Measurements from ENCODE around the gene TGOLN2.
"Not testable (repeated sequence)": the region's sequence is repeated elsewhere in the genome, so short reads cannot be mapped to it uniquely, and the experiment has no call there.

TGOLN2 gene

DNA sequence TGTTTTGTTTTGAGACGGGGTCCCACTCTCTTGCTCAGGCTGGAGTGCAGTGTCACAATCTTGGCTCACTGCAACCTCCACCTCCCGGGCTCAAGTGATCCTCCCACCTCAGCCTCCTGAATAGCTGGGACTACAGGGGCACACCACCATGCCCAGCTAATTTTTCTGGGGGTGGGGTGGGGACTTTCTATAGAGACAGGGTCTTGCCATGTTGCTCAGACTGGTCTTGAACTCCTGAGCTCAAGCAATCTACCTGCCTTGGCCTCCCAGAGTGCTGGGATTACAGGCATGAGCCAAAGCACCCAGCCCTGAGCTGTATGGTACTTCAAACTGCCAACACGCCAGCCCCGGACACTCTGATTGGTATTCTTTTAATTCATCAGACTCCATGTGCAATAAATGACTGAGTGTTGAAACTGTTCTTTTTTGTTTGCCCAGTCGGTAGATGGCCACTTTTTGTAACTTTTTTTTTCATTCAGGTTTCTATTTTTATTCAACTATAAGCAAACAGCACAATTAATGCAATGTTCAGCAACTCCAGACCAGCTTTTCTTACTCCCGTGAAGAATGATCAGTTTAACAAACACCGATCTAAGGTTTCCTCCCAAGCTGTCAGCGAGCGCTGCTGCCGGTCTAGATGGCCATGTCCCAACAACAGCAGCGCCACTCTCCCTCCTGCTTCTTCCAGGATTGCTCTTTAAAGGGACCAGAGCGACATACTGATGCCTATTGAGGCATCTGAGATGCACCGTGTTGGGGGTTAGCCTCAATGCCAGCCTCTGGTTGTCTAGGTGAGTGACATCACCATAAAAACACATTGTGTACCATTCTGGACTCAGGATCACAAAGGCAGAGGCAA lies 12.5 kb upstream of the TGOLN2 start:
- DNase-seq (ENCODE audit: low spot score): no peak

DNA sequence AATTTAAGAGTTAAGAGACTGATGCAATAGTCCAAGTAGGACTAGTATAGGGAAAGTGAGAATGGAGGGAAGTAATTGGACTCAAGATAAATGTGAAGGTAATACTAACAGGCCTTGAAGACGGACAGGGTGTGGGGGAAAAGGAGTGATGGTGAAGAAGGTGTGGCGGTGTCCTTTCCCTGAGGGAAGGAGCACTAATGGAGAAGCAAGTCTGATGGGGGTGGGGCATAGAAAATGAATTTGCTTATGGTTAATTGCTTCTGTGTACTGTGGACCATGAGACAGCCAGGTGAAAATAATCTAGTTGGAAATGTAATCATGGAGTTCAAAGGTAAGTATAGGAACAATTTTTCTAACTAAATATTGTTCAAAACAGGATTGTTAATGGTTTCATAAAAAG lies 7.1 kb upstream of the TGOLN2 start:
- no peak for DNase-seq (ENCODE audit: low spot score)

DNA sequence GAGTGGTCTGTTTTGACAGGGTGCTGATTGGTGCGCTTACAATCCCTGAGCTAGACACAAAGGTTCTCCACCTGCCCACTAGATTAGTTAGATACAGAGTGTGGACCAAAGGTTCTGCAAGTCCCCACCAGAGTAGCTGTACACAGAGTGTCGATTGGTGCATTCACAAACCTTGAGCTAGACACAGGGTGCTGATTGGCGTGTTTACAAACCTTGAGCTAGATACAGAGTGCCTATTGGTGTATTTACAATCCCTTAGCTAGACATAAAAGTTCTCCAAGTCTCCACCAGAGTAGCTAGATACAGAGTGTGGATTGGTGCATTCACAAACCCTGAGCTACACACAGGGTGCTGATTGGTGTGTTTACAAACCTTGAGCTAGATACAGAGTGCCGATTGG lies 6.1 kb upstream of the TGOLN2 start:
- DNase-seq (ENCODE audit: low spot score): not testable (repeated sequence)

- DNase-seq (ENCODE audit: low spot score): no peak
These were observed 3.2 kb upstream of the TGOLN2 start for GRCh38 chr2:85330839-85331636.

GRCh38 chr2:85329701-85330100 lies 1.9 kb upstream of the TGOLN2 start:
- not testable (repeated sequence) for DNase-seq (ENCODE audit: low spot score)

DNA sequence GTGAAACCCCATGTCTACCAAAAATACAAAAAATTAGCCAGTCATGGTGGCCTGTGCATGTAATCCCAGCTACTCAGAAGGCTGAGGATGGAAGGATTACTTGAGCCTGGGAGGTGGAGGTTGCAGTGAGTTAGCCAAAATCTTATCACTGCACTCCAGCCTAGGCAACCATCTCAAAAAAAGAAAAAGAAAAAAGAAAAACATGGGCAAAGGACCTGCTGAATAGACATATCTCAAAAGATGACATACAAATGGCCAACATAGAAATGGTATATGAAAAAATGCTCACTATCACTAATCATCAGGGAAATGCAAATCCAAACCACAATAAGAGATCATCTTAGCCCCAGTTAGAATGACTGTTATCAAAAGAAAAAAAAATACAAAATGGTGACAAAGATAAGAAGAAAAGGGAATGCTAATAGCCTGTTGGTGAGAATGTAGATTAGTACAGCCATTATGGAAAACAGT lies 1.4 kb upstream of the TGOLN2 start:
- DNase-seq (ENCODE audit: low spot score): no peak

GRCh38 chr2:85327160-85327821 lies 498 bp downstream of the TGOLN2 start:
- DNase-seq (ENCODE audit: low spot score): peak; percentile 33

- DNase-seq (ENCODE audit: low spot score): no peak
These were observed 1.2 kb downstream of the TGOLN2 start for GRCh38 chr2:85326406-85327159.

GRCh38 chr2:85325466-85325811 lies 2.4 kb downstream of the TGOLN2 start:
- no peak for DNase-seq (ENCODE audit: low spot score)

DNA sequence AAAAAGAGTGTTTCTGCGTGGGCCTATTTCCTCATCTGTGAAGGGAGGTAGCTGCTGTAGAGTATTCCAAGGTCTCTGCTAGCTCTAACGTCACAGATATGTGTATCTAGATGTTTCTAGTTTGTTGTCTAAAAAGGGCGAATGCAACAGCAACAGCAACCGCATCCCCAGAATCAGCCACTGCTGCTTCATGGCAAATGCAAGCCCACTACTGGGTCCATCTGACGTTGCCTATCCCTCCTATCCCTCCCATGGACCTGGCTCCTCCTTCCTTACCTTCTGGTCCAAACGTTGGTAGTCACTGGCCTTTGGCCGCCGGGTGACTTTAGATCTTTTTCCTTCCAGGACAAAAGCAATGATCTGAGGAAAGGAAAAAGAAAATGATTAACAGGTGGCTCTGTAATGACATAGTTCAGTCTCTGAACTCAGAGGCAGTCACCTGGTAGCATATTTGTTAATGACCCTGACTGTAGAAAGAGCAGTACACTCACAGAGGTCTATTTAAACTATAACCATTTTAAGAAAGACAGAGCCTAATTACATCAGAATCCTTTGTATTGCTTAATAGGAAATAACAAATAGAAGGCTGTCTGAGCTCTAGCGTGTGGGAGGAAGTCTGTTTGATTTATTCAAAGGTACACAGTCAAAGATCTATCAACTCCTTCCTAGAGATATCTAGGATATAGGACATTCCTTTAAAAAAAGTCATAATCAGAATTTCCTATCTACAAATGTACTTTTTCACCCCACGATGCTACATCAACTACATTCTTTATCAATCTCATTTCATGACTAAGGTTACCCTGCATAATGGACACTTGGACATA lies 2.9 kb downstream of the TGOLN2 start:
- DNase-seq (ENCODE audit: low spot score): no peak

- not testable (repeated sequence) for DNase-seq (ENCODE audit: low spot score)
These were observed 3.8 kb downstream of the TGOLN2 start for GRCh38 chr2:85323988-85324367.

DNA sequence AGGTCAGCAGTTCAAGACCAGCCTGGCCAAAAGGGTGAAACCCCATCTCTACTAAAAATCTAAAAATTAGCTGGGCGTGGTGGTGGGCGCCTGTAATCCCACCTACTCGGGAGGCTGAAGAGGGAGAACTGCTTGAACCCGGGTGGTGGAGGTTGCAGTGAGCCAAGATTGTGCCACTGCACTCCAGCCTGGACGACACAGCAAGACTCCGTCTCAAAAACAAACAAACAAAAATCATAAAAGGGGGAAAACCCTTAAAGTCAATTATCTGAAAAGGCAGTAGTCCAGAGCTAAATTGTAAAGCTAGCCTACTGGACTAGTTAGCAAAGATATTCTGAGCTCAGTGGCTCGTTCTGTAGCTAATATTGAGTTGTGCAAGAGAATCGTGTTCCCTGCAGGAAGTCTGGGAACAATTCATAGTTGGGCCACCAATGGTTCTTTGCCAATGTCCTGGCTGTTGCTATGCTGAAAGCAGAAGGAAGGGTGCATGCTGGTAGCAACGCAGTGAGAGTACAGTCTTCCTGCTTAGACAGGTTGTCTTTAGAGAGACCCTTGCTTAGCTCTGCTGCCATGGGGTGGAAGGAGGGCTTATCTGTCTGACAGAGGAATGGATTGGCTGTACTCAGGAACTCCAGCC lies 4.3 kb downstream of the TGOLN2 start:
- DNase-seq (ENCODE audit: low spot score): no peak

- DNase-seq (ENCODE audit: low spot score): no peak
These were observed 8.0 kb downstream of the TGOLN2 start for GRCh38 chr2:85319796-85320195.

DNA sequence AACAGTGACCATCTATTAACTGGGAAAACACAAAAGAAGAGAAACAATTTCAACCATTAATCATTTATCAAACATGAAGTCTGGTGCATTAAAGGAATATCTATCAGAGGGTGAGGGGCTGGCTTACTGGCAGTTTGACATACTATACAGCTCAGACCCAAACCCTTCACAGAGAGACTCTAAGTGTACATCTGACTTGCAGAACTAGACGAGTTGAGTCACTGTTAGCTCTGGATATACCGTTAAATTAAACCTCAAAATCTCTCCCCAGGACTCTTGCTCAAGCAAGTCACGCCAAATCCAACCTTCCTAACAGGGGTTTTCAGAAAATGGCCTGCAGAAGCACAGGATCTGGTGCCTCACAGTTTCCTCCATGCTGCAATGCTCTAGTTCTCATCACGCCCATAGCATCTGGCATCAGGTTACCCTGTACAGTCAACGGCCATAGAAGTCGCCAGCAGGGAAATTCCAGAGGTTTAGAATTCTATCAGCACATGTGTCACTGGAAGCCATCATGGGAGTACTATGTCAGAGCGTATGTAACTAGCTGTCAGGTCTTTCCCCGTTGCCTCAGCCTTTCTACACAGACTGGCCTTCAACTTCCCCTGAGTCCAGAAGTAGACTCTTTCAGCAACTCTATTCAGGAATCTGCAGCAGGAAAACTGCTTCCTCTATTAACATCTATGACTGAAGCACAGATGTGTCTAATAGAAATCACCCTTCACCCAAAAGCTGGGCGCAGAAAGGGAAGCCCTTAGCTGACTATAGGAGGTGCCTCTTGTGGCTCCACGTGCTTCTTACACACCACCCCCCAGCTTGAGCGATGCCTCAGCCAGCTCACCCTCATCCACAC lies 9.3 kb downstream of the TGOLN2 start:
- DNase-seq (ENCODE audit: low spot score): peak; percentile 24

DNA sequence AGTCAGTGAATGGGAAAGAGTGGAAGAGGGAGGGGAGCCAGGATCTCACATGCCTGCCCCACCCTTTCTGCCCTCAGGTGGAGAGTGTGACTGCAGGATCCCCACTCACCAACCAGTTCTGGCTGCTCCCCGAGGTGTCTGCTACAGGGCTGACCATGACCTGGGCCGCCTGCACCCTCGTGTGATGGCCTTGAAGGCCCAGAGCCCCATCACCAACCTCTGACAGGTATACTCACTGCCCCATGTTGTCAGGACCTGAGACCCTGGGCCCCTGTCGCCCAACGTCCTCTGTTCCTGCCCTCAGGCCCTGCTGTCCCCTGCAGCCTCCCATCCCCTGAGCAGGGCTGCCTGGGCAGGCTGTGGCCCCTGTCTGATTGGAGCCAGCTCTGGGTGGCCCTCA lies 11.9 kb downstream of the TGOLN2 start:
- DNase-seq (ENCODE audit: low spot score): not testable (repeated sequence)

- no peak for DNase-seq (ENCODE audit: low spot score)
These were observed 12.9 kb downstream of the TGOLN2 start for GRCh38 chr2:85314884-85315242.

DNA sequence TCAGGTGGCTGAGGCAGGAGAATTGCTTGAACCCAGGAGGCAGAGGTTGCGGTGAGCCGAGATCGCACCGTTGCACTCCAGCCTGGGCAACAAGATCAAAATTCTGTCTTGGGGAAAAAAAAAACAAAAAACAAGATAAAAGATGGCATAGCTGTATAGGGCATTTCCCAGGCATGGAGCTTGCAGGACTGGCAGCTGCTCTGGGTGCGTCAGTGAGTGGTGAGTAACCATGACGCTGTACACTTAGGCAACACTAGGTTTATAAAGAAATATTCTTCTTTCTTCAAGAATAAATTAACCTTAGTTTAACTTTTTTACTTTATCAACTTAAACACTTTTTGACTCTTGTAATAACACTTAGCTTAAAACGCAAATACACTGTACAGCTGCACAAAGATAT lies 15.4 kb downstream of the TGOLN2 start:
- no peak for DNase-seq (ENCODE audit: low spot score)

DNA sequence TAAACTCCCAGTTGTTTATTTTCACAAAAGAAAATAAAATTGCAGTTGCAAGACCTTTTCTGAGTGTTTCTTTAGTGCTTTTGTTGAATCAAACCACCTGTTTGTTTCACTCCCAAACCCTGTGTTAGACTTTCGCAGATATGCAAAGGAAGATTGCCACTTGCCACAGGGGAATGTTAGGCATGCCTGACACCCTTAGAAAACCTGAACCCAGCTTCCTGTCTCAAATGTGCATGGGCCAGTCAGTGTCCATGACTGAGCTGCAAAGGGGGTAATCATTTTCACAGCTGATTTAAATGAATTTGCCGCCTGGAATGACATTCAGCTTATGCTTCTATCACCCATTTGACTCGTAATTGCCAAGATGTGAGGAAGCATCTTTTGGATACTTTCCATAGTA lies 17.5 kb downstream of the TGOLN2 start:
- DNase-seq (ENCODE audit: low spot score): no peak

DNA sequence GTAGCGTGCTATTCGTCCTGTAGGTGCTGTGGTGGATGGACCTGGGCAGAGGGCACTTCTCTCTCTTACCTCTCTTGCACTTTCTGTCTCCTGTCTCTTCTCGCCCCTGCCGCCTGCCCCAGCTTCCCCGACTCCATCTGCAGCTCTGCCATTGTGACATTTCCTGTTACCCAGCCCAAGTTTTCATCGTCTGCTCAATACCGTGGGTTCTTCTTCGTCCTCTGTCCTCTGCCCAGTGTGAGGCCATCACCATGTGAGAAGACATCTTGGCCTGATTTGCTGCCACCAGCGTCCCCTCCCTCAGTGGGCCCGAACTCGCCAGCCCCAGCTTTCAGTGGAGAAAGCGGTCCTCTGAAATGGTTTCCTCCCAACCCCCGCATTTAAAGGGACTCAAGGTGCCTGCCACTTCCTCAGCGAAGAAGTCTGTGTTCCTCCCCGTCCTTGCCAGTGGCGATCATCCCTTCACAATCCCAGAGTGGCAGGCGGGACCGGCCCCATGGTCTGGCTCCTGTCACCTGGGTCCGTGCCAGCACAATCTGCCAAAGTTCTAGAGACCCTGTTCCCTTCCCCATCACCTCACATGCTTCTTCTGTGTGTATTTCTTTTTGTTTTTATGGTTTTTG lies 18.0 kb downstream of the TGOLN2 start:
- no peak for DNase-seq (ENCODE audit: low spot score)
